H1 (cell line): ENCODE data around the gene GRIK4.

Experiments used
- CHD7 ChIP-seq: fragments of 300-600 bp; sonication (generic); IDR thresholded peaks from 2 replicates; pipeline ENCODE4 v1.7.1; 2012; ENCODE audit warnings: low read length, moderate library complexity, mild to moderate bottlenecking, inconsistent platforms; ENCODE audit not compliant: insufficient replicate concordance
- CTCF ChIP-seq, 3 experiments: IDR thresholded peaks; 1 replicate in 2 of 3; 2 replicates in 1 of 3; pipeline versions ENCODE4 v1.5.1 to v1.6.1; 2011; ENCODE audit warnings: low read length in 3 of 3, mild to moderate bottlenecking in 3 of 3, inconsistent platforms in 2 of 3, low read depth in 1 of 3, moderate library complexity in 1 of 3; ENCODE audit not compliant: insufficient read depth in 1 of 3; ENCODE audit errors: control extremely low read depth in 1 of 3
- HDAC2 ChIP-seq, 2 experiments: fragments of 300-600 bp in 1 of 2; sonication (generic) in 1 of 2; IDR thresholded peaks; 2 replicates each; pipeline ENCODE4 v1.6.1; 2011 to 2012; ENCODE audit warnings: low read depth in 2 of 2, low read length in 2 of 2, mild to moderate bottlenecking in 2 of 2, moderate library complexity in 2 of 2, borderline replicate concordance in 1 of 2, inconsistent platforms in 1 of 2
- RFX5 ChIP-seq: IDR thresholded peaks from 2 replicates; pipeline ENCODE4 v1.6.1; 2011; ENCODE audit warnings: low read depth, low read length, improper control_type of control experiment, borderline replicate concordance
- SIN3A ChIP-seq, 2 experiments: IDR thresholded peaks in 1 of 2; conservative IDR thresholded peaks in 1 of 2; 2 replicates each; pipeline ENCODE4 v1.6.1; 2011 to 2012; ENCODE audit warnings: low read length in 2 of 2, improper control_type of control experiment in 1 of 2, low read depth in 1 of 2, mild to moderate bottlenecking in 1 of 2
- SRF ChIP-seq: IDR thresholded peaks from 2 replicates; pipeline ENCODE4 v1.6.1; 2011; ENCODE audit warnings: mild to moderate bottlenecking, low read depth, low read length, moderate library complexity
- TAF1 ChIP-seq: IDR thresholded peaks from 2 replicates; pipeline ENCODE4 v1.6.1; 2011; ENCODE audit warnings: mild to moderate bottlenecking, low read depth, low read length

- TF ChIP-seq SIN3A (conservative IDR thresholded peaks at IDR 0.05 in 1 of 2, IDR thresholded peaks at IDR 0.05 in 1 of 2; ENCODE audit: low read depth in 1 of 2, low read length in 2 of 2) = no peak
- TF ChIP-seq CTCF (IDR thresholded peaks at IDR 0.05; ENCODE audit: control extremely low read depth in 1 of 3, insufficient read depth in 1 of 3, low read depth in 1 of 3, low read length in 3 of 3) = no peak
- no peak for TF ChIP-seq RFX5
- no peak for TF ChIP-seq TAF1
- no peak for TF ChIP-seq HDAC2 (IDR thresholded peaks at IDR 0.05; ENCODE audit: borderline replicate concordance in 1 of 2, low read depth in 2 of 2, low read length in 2 of 2)
- no peak for TF ChIP-seq CHD7
- no peak for TF ChIP-seq SRF
Measured at GRCh38 chr11:120839201-120839600, 327.7 kb downstream of the GRIK4 start.
